Measurements from ENCODE around the gene SIM1.

The SIM1 gene

DNA sequence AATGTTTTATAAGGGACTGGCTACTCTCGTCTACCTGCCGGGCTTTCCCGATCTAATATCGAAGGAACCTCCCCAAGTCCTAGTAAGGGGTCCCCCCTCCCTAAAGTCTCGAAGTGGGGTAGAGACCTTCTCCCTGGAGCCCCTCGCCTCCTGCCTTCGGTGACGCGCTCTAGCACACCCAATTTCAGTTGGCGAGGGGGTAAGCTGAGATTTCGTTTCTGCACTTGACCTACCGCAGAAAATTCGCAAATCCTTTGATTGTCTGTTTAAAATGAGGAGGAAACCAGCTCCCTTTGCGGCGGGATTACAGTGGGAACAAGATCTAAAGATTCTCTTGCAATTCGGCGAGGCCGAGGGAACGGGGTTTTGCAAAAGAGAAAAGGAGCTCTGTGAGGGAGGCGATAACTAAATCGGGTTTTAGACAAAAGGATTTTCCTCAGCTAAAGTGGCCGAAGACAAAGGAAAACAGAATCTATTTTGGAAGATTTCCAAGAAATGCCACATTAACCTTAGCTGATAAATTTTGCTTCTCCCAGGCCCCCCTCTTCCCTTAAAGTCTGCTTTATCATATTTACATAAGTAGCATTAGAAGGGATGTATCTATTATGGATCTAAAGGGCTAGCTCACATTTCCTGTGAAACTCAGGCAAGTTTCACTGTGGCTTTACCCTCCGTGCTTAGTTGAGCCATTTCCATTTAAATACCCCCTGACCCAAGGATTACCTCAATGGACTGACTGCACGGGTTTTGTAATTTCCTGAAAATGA lies 8.4 kb downstream of the SIM1 start:
- DNase-seq: no peak

DNA sequence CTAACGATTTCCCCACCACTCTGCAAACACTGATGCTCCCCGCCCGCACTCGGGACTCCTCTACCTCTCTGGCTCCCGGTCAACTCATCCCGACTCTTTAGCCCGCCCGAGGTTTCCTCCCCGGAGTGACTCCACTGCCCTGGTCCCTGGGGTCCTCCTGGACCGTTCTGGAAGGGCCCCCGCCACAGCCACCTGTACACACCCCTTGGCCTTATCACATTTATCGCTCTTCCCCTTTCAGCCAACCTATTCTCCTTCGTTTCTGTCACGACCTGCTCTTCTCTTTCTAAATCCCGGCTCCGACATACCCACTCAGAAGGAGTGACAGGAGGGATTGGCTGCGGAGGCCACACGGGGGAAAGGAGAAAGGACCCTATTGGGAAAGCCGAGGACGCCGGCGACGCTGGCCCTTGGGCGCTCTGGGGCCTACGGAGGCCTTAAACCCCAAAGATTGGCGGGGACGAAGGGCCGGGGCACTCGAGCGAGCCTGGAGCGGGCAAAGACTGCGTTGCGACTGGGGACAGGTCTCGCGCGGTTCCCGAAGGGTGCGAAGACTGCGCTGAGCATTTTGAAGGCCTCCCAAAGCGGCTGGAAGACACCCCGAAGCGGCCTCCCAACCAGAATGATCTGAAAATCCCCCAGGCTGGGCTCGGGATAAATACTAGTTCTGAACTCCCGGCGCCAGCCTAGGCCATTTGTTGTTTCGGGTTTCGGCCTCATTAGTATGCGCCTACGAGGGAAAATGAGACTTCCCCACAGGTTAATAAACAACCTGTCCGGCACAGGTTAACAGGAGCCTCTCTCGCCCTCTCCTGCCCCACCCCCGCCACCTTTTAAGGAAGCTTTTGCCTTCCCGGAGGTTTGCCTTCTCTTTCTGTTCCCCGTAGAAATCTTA lies 9.2 kb downstream of the SIM1 start:
- DNase-seq: no peak

DNA sequence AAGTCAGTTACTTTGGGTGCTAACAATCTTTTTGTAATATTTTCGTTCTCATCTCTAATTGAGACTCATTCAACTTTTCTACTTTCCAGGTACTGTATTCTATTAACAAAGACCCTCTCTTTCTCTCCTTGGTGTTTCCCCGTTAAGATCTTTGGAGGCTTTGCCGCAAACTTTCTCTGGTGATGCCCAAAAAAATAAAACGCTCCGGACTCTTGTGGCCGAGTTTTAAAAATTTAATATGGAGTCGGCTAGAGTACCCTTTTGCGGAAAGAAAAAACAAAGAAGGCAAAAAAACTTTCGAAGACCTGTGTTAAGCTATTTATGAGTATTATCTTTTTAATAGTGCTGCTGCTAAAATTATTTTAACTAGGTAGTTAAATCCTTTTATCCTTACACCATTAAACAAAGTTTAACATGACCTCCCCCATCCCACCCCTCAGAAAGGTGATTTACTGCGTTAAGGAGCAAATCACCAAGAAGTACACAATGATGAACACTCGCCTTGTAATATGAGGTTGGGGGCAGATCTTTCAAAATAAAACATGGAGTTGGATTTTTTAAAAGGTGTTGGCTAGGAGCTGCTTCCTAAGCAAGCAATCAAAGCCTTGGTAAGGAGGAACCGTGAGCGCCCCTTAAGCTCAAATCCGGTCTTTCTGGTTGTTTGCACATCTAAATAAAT lies 10.0 kb downstream of the SIM1 start:
- DNase-seq: no peak

DNA sequence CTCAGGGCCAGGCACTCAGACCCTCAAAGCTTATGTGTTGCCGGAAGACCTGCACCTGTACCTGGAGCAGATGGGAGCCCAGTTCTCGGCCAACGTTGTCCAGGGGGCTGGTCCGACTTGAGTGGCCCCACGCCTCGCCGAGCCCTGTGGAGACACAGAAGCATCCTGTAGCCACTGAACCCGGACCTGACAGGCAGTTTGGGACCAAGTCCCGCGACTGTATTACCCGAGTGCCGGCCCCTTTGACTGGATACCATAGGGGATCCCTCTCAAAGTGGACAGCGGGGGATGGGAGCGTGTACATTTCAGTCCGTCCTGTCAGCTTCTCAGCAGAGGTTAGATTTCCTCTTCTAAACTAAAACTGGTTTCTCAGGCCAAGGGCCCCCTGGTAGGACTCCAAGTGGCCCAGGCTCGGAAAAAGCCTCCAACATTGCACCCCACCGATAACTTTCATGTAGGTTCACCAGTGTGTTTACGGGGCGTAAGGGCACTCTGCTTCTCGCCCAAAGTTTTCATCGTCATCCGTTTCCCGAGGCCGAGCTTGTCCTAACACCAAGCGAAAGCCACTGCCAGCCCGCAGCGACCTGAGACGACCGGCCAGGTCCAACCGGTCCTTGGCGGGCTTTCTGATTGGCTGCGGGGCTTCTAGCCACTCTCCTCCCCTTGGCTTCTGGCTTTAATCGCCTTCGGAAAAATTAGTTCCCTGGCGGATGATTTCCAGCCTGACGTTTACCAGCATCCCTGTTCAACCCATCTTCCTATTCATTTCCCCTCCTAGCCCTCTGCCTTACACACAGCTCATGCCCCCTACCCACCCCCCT lies 10.8 kb downstream of the SIM1 start:
- no peak for DNase-seq

DNA sequence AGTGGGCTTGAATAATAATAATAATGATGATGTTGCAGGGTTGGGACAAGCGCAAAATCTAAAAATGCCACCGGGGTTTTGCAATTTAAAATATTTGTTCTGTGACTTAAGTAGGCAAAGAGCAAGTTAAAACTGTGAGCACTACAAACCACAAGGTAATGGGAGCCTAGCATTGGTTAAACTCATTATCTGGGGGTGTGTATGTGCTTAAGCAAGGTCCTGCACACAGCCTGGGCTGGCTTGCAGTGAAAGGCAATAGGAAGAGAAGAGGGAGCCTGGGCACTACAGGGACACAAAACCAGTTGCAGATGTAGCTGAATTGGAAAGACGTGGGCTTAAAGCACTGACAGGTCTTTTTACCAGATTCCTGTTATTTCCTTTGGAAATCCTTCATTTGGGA lies 11.7 kb downstream of the SIM1 start:
- no peak for DNase-seq

DNA sequence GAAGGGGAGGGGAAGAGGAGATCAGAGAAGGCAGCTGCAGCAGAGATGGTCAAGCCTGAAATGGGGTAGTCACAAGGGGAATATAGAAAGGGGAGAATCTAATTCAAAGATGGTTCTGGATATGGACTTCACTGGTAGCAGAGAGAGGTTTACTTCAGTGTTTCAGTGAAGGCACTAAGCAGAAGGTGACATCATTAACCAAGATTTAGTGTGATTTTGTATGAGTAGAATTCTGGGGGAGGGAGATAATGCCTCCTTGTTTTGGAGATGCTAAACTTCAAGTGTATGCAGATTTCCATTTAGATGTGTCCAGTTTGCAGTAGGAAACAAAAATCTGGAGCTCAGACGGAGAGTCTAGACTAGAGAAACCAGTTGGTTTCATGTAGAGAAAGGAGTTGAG lies 13.1 kb downstream of the SIM1 start:
- no peak for DNase-seq

DNA sequence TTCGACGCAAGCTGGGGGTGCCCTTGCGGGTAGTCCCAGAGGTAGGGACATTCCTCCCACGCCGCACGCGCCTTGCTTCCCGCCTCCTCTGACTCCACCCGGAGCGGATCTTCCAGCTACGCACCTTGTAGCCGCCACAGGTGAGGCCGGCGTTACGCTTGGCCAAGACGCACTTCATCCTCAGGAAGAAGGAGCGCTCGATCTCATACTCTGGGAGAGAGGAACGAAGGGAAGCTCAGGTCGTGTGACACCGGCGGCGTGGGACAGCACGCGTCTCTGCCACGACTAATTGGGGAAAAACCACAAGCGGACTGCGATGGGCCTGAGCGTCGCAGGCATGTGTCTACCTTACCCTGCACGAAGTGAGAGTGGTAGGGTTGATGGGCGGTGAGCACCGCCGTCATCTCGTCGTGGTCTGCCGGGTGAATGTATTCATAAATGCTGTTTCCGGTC lies 15.5 kb downstream of the SIM1 start:
- DNase-seq: no peak

DNA sequence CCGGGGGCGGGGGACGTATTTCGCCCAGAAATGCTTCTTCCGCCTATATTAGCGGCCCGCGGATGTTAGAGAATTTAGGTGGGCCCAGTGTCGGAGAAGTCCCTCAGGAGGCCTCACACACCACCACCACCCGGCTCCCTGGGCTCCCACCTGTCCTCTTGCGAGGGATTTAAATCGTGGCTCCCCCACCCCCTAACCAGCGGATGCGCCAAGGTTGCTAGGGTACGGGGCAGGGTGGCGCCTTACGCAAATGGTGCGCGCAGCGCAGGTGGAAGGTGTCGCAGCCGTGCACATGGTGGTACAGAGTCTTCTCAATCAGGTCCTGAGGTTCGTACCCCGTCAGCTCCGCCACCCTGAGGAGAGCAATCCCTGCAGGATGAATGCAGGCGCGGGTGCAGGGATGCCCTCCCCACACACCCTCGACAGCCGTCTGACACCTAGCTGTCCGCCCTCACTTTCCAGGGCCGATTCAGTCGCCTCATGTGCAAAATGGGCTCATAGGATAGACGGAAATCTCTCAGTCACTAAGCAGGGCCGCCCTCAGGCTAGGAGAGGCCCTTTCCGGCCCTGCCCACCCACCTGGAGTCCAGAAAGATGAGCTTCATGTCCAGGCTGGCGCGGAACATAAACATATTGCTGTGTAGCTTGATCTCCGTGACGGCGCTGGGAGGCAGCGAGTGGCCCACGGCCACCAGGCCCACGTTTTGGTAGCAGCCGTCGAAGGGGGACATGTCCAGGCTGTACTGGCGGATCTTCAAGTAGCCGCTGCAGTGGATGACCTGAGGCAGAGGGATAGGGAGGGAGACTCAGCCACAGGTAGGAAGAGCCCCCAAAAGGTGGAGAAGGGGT lies 16.6 kb downstream of the SIM1 start:
- DNase-seq: no peak

DNA sequence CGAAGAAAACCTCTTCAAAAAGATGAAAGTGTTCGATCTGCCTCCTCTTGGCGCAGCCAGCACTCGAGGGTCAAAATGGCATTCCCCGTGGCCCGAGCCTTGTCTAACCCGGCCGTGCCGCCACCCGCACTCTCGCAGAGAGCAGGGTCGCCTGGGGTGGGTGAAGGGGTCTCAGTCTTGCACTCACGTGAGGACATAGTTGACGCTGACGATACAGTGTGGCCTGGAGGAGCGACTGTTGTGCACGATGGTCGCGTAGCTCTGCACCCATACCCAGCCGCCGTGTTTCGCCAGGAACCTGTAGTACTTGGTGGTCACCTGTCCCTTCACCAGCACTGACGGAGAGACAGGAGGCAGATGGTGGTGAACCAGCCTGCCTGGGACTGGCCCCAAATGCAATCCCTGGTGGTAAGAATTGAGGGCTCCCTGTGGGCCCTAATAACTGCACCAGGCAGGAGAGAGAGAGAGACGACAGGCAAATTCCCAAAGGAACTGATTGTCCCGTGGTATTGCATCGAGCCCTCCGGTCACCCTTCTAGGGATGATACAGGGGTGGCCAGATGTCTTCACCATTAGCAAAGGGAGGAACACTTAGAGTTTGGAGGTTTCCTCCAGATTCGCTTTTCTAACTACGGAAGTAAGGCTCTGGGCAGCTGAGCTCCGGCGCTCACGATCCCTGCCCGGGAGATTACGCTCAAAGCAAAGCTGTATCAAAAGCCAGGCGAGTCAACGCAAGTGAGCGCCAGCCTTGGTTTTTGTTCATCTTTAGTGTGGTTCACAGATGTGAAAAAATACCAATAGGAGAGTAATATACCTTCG lies 17.4 kb downstream of the SIM1 start:
- no peak for DNase-seq

DNA sequence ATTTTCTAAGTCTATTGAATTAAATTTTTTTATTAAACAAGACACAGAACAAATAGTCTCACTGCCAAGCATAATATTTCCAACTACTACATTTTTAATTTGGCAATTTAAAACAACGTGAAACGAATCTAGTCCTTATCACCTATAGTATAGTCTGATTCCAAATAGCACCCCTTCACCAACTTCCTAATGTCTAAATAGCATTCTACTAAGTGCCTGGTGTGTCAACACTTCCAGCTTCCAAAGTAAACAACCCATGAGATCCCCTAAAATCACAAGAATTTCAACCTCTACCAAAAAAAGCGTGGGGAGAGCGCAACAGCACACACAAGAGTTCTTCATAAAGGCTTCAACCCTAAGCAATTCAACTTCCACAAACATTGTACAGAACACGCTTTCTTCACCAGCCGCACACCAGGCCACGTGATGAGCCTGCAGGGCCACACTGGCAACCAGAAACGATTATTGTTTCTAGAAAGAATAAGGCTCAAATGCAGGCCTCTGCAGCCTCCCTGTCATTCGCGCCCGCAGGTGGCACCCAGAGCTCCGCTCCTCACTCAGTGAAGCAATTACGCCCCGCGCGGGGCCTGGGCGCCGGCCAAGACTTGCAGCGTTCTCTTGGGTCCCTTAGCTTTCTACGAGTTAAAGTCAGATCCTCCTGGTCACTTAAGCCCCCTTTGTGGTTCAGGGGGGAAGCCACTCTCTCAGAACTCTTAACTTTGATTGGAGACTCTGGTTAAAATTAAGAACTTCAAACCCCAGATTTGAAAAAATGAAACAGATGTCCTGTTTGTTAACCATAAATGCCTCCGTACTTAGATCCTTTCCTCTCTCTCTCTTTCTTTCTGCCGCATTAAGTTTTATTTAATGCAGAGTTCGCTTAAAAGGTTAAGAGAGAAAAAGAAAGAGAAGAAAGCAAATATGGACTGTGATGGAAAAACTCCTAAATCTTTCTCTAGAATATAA lies 18.3 kb downstream of the SIM1 start:
- DNase-seq: no peak

DNA sequence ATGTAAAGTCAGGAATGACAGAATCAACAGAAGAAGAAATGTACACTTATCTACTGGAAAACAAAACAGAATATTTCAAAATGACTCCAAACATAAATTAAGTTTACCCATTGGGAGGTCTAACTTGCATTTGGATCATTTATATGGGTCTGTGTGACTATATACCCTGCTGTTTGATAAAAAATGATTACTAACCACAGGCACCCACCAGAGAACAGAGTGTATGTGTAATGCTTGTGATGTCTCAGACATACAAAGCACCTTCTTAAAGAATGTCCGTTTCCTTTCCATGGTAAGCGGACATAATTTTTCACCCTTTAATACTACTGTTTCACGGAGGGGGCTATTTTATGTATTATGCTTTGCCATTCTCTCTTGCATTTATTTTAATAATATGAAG lies 19.2 kb downstream of the SIM1 start:
- no peak for DNase-seq

DNA sequence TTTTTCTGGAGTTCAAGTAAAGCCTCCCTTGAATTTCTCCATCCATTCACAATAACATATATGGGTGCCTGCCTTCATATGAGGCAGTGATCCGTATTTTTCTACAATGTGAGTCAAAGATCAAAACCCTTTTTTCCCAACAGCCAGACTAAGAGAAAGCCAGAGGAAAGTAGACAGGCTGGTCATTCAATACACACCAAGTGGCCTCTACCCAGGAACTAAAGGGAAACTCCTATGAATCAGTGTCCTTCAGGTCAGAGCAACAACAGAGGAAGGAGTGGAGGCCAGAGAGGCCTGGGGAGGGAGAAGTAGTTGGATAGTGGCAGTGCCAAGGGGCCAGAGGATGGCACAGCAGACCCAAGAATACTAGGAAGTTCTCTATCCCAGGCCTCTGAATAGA lies 23.8 kb downstream of the SIM1 start:
- DNase-seq: no peak

DNA sequence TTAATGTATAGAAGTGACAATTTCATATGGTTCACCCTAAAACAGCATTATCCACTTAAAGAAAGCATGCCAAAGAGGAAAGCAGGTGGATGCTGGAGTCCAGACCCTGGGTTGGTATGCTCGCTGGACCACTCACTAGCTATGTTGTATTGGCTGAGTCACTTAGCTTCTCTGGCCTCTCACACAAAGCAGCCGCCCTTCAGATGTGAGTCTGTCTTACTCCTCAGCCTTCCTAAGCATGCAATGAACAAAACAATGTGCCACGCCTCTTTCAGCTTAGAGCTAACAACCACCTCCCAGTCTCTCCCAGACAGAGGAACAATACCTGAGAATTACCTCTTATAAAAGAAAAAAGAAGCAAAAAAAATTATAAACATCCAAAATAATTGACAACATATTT lies 29.4 kb downstream of the SIM1 start:
- no peak for DNase-seq

DNA sequence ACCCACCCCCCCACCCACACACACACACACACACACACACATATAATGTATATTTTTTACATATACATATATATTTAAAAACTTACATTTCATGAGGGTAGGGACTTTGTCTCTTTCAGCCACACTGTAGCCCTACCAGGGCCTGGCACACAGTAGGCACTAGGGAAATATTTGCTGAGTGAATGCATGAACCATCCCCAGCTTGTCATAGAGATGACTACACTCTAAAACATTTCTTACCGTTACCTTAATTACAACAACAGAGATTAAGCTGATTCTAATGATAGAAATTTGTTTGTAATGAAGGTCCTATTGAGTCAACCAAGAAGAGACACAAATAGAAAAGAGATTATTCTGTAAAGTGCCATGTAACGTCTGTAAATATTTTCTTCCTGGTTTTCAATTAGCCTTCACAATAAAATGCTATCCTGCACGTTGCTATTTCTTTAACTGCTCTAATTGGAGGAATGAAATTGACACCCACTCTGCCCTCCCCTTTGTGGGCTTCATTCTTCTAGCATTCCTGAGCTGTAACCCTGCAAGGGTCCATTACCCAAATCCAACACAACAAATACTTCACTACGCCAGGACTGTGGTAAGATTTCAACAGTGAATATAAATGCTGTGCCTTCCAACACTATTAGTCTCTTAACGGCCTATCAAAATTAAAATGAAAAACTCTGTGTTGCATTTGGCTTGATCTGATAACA lies 30.8 kb downstream of the SIM1 start:
- DNase-seq: no peak

DNA sequence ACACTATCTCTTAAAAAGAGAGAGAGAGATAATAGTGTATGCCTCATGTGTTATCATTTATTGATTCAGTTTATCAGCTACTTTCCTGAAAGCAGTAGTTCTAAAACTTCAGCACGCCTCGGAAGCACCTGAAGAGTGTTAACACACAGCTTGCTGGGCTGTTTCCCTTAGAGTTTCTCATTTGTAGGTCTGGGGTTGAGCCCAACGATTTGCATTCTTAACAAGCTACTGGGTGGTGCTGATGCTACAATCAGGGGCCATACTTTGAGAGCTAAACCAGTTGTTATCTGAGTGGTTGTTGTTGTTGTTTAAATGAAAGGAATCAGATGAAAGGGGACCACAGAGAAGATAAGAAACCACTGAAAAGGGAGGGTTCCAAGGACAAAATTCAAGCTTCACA lies 32.6 kb downstream of the SIM1 start:
- no peak for DNase-seq

DNA sequence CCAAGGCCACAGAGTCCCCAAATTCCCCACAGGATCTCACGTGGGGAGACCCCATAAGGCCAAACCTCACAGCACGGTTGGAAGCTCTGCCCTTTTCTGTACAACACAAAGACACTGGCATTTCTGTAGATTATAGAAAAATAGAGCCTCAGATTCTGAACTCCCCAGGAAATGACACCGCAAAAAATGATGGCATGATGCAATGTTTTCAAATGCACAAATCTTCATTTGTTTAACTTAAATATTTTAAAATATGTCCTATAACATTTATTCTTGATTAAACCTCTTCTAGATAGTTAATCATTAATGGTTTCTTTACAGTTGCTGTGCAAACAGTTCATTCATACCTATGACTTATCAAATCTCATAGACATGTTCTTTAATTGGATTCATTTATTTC lies 33.8 kb downstream of the SIM1 start:
- DNase-seq: no peak

DNA sequence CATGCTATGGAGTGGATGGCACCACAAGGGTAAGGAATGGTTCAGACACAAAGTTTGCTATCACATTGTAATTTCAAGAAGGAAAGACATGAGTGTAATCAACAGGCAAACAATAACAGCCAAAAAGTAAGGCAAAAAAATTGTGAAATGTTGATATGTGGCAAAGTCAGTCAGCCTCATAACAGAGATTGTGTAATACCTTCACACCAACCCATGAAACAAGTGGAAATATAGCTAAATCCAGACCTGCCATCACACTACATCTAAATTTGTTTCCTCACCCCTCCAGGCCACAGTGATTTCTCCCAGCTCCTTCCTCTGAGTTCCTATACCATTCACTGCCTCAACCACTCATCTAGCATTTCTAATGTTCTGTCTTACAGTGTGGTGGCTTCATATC lies 37.3 kb downstream of the SIM1 start:
- DNase-seq: no peak

DNA sequence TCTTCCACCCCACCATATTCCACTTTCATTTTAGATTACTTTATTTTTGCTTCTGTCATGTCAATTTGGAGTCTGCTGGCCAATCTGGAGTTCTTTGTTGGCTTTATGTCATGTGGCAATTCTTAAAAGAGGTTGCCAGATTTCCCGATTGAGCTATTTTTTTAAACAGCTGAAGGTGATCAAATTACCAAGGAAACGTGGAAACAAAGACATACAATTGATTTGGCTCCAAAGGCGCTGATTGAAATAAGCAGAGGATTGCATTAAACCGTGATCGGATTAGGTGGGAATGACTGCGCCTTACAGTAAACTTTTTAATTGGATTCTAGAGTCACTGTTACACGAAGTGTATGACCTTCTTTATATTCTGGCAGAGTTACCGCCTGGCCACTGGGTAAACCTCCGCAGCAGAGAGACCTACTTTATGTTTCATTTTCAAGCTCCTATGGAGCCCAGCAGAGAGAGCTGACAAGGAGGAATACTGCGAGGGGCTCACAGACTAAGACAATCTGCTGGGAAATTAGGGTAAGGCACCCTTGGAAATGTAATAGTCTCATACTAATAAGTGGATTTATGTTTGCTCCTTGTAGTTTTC lies 37.9 kb downstream of the SIM1 start:
- DNase-seq: no peak

DNA sequence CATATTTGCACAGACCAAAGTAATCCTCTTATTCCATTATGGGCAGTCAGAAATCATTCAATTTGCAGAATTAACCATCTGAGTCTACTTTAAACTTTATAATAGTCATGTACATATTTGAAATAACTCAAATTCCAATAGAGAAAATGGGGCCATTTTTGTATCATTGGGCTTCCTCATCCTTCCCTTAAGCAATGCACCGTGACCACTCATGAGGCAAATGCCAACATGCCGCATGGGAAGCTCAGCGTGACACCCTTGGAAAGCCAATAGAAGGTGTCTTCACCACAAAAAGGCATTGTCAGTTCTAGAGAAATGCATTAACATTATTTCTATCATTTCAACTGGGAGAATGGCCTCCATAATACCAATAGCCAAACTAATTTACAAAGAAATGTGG lies 38.5 kb downstream of the SIM1 start:
- no peak for DNase-seq
